Esophagus muscularis mucosa (tissue), 3 donors: Measurements from ENCODE around the gene NUP50.
"Not testable (repeated sequence)": the region's sequence is repeated elsewhere in the genome, so short reads cannot be mapped to it uniquely, and the experiment has no call there.

Experiments used
- POLR2A ChIP-seq: fragments of 450-650 bp; IDR thresholded peaks from one replicate; pipeline ENCODE4 v1.6.1; 2017; ENCODE audit warnings: antibody characterized with exemption, moderate library complexity, mild to moderate bottlenecking, low read depth
- TF ChIP-seq, protein P1 (sequence below), 3 experiments: fragments of 200-600 bp in 2 of 3; fragments of 450-650 bp in 1 of 3; sonication (generic) in 2 of 3; IDR thresholded peaks; one replicate each; pipeline ENCODE4 v1.5.1; 2017 to 2019; ENCODE audit warnings: antibody characterized with exemption in 3 of 3, mild to moderate bottlenecking in 2 of 3, moderate library complexity in 1 of 3

DNA sequence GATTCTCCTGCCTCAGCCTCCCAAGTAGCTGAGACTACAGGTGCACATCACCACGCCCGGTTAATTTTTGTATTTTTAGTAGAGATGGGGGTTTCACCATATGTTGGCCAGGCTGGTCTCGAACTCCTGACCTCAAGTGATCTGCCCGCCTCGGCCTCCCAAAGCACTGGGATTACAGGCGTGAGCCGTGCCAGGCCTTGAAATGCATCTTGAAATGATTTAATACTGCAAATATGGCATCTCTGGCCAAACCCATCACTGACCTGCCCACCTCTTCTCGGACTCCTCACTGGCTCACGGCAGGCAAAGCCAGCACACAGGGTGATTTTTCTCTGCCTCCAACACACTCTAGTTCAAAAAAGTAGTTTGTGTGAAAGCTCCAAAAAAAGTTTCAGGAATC, 28.0 kb downstream of the NUP50 start:
- TF ChIP-seq, protein P1, sequence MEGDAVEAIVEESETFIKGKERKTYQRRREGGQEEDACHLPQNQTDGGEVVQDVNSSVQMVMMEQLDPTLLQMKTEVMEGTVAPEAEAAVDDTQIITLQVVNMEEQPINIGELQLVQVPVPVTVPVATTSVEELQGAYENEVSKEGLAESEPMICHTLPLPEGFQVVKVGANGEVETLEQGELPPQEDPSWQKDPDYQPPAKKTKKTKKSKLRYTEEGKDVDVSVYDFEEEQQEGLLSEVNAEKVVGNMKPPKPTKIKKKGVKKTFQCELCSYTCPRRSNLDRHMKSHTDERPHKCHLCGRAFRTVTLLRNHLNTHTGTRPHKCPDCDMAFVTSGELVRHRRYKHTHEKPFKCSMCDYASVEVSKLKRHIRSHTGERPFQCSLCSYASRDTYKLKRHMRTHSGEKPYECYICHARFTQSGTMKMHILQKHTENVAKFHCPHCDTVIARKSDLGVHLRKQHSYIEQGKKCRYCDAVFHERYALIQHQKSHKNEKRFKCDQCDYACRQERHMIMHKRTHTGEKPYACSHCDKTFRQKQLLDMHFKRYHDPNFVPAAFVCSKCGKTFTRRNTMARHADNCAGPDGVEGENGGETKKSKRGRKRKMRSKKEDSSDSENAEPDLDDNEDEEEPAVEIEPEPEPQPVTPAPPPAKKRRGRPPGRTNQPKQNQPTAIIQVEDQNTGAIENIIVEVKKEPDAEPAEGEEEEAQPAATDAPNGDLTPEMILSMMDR (IDR thresholded peaks at IDR 0.05): not testable (repeated sequence)
- not testable (repeated sequence) for TF ChIP-seq POLR2A
